GM19438 (cell line): ENCODE measurements around the gene CCDC154.
"Not testable (repeated sequence)": the region's sequence is repeated elsewhere in the genome, so short reads cannot be mapped to it uniquely, and the experiment has no call there.

Source experiments
- ATAC-seq: cut with Tn5 transposase; IDR thresholded peaks from one replicate; pipeline ENCODE4 v1.9.1; 2021; ENCODE audit warnings: low read depth; ENCODE audit not compliant: unreplicated experiment

The CCDC154 gene

DNA sequence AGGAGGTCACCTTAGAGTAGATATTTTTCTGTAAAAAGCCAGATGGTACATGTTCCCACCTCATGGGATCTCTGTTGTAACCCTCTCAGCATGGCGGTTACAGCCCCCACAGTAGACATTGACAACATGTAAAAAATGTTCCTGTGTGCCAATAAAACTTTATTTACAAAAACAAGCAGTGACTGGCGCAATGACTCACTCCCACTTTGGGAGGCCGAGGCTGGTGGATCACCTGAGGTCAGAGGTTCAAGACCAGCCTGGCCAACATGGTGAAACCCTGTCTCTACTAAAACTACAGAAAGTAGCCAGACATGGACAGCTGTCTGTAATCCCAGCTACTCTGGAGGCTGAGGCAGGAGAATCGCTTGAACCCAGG is 4.7 kb downstream of the CCDC154 start:
- not testable (repeated sequence) for ATAC-seq

DNA sequence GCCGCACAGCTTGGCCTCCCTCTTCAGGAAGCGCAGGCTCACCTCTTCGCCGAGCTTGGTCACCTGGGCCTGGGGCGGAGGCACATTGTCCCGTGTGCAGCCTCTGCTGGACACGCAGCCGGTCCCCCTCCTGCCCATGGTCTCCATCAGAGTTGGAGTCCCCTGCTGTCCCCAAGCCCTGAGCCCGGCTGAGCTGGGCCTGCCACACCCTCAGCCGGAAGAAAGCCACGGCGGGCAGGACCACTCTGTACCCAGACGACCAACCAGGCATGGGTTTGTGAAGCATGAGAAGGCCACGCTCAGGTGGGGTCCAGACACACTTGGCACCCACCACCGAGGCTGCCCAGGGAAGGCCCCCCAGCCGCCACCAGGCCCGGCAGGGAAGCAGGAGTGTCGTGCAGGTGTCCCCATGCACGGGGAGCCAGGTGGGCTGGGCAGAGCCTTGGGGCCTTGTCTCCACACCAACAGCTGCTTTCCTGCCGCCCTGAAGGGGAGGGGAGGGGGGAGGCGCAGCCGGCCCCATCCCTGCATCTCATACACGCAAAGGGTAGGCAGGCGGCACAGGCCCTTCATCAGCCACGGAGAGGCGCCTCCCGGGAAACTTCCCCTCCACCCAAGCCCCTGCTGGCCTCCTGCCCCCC is 5.2 kb downstream of the CCDC154 start:
- ATAC-seq, result no peak

DNA sequence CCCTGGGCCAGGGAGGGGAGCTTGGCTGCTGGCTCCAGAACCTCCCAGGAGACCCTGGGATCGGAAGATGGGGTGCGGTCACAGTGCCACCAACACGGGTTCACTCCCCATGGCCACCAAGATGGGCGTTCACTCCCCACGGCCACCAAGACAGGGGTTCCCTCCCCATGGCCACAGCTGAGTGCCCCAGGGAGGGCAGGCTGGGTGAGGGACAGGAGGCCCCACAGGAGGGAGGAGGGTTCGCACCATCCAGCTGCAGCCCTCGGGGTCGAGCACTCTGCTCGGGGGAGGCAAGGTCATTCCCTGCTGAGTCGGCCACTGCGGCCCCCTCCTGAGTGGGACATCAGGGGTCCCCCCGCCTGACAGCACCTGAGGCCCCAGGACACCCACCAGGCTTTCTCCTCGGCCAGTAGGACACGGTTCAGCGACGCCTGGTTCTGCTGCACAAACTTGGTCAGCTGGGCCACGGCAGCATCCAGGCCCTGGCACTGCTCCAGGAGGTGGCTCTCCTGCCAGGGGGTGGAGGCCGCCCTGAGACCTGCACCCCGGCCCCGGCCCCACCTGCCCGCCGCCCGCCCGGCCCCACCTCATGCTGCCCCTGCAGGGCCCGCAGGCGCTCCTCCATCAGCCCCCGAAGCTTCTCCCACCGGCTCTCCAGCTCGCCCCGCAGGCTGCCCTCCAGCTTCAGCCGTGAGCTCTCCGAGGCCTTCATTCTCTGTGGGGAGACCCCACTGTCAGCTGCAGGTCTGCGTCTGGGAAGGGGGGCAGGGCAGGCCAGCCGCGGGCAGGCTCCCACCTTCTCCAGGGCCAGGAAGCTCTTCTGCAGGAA is 5.9 kb downstream of the CCDC154 start:
- ATAC-seq, result no peak

DNA sequence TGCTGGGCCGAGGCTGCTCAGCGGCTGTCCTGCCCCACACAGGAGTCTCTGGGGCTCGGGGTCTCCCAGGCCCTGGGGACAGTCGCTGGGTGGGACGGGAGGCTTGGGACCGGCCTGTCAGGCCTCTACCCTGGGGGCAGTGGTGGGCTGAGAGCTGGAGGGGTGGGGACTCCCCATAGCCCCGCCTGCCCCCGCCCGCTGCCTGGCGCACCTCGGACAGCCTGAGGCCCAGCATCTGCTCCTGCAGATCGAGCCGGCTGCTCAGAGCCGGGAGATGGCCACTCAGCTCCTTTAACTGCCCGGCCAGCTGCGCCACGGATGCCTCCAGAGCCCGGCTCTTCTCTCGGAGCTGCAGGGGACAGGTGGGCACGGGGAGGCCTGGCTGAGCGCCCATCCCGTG is 6.8 kb downstream of the CCDC154 start:
- ATAC-seq, result no peak

DNA sequence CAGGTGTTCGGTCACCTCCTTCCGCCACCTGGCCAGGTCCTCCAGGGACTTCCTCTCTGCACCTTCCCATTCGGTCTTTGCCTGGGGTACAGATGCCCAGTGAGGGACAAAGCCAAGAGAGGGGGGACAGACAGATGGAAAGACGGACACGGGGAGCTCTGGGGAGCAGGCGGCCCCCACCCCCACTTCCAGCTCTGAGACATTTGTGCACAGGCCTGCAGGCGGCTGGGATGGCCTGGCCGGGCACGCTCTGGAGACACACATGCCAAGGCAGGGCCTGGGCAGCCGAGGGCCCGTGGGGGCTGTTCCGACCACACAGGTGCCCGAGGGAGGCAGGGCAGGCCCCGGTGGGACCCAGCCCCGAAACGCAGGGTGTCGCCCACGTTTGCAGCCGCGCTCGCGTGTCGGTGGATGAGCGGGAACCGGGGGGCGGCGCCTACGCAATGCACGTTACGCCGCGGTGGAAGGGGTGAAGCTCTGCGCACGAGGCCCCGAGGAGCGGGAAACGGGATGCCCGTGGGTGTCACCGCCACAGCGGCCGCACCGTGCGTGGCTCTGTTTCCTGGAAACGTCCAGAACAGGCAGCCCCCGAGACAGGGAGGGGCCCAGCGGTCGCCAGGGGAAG is 7.5 kb downstream of the CCDC154 start:
- ATAC-seq, result no peak

DNA sequence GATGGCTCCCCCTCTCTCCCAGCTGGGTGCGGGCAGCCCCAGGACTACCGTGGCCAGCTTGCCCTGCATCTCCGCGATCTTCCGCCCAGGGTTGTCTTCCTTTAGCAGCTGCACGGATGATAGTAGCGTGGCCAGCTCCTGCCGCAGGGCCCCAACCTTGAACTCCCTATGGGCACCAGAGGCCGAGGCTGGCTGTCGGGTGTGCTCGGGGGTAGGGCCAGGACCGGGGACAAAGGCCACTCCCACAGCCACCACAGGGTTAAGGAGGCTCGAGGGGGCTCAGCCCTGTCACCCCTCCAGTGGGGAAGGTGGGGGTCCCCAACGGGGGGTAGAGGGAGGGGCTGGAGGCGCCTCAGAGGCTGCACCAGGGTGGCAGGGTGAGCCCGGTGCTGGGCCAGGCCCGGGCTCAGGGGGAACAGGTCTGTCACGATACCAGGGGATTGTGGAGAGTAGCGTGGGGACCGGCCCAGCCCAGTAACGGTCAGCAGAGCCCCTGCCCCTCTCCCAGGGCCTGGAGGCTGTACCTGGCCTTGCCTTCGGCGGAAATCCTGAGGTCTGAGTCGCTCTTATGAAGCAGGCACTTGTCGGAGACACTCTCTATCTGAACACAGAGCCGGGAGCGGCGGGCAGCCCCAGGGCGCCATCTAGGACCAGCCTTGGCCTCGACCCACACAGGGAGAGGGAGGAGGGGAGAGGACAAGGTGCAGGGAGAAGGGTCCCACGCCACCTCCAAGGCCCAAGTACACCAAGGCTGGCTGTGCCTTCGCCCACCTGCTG is 8.2 kb downstream of the CCDC154 start:
- no peak for ATAC-seq

DNA sequence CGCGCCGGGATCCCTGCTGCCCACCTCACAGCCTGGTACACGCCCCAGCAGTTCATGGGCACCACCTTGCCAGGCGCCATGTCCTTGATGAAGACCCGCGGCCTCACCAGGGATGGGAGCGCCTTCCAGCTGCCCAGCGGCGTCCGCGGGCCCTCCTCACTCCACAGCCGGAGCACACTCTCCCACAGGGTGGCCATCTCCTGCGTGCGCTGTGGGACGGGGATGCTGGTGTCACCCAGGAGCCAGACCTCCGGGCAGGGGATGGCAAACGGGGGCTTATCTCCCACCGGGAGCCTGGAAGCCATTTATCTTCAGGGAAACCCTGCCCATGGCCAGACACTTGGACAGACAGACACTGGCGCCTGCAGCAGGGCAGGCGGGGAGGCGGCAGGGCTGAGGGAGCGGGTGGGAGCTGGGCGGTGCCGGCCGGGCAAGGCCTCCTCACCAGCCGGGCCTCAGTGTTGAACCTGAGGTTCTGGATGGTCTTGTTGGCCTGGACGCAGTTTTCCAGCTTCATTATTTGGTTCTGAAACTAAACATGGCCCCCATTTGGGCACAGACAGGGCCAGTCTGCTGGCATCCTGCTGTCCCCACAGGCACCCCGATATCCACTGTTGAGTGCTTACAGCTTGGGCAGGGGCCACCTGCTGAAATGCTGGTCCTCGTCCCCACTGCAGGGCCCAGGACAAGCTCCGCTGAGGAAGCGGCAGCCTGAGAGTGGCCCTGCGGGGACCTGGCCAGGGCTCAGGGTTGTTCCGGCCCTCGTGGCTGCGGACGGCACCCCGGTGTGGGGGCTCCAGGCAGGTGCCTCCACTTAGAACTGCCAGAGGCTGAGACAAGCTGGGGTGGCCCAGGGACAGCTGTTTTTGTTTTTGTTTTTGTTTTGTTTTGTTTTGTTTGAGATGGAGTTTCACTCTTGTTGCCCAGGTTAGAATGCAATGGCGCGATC is 9.4 kb downstream of the CCDC154 start:
- no peak for ATAC-seq

DNA sequence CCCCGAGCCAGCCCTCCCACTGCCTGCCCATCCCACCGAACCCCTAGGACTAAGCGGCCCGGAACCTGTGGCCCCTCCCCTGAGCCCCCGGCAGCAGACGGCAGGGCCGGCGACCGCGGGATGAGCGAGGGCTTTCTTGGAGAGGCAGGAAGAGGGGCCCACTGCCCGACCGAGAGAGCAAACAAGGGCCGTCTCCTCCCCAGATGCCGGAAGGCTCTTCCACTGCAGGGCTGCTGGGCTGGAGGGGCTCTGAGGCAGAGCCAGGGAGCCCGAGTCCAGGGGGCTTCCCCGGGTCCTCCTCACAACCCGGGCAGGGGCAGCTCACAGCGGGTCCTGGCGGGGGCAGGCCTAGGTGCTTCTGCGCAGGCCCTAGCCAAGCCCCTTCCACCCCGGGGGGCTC is 10.6 kb downstream of the CCDC154 start:
- ATAC-seq, result no peak

DNA sequence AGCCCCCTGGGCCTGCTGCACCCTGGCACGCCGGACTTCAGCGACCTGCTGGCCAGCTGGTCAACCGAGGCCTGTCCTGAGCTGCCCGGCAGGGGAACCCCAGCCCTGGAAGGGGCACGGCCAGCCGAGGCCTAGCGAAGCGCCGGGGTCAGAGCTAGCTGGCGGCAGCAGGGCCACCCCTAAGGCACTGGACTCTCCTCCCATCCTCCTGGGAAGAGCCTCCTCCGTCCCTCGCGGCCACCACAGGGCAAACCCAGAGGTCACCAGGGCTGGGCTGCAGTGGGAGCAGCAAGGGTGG is 11.1 kb downstream of the CCDC154 start:
- no peak for ATAC-seq

DNA sequence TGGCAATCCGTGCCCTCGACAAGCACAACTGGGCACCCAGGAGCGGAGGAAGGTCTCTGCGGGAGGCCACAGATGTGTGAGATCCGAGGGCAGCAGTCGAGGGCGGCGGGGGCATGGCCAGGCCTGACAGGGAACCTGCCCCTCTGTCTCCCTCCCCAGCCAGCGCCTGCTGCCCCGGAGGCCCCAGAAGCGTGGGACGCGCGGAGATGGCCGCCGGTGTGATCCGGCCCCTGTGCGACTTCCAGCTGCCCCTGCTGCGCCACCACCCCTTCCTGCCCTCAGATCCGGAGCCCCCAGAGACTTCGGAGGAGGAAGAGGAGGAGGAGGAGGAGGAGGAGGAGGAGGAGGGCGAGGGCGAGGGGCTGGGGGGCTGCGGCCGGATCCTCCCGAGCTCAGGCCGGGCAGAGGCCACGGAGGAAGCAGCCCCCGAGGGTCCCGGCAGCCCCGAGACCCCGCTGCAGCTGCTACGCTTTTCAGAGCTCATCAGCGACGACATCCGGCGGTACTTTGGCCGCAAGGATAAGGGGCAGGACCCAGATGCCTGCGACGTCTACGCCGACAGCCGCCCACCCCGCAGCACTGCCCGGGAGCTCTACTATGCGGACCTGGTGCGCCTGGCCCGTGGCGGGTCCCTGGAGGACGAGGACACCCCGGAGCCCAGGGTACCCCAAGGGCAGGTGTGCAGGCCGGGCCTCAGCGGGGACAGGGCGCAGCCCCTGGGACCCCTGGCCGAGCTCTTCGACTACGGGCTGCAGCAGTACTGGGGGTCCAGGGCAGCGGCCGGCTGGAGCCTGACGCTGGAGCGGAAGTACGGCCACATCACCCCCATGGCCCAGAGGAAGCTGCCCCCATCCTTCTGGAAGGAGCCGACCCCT is 11.7 kb downstream of the CCDC154 start:
- no peak for ATAC-seq

DNA sequence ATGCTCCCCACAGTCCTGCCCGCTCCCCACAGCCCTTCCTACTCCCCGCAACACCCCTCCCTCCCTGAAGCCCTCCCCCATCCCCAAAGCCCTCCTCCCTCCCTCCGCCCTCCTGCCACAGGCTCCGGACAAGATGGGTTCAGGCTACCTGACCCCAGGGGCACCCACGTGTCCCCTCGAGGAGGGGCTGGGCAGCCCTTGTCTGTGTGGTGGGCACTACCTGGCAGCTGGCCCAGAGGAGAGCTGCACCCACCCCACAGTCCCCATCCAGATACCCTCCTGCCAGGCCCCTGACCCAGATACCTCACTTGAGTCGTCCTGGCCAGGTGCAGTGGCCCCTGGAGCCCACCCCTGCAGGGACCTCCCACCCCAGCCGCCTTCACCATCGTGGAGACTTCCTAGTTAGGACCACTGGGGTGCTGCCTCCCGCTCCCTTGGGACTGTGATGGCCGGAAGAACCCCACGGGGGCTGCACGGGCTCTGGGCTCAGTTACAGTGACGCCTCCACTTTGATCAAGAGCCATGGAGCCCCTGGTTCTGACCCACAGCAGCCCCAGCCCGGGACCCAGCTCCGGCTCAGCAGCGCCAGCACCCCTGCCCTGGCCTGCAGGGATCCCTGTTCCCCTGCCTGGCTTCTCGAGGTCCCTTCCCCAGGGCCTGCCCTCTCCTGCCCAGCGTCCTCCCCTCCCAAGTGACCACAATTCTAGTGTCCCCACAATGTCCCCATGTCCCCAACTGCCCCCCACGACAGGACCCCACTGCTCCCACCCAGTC is 12.7 kb downstream of the CCDC154 start:
- ATAC-seq, result no peak

DNA sequence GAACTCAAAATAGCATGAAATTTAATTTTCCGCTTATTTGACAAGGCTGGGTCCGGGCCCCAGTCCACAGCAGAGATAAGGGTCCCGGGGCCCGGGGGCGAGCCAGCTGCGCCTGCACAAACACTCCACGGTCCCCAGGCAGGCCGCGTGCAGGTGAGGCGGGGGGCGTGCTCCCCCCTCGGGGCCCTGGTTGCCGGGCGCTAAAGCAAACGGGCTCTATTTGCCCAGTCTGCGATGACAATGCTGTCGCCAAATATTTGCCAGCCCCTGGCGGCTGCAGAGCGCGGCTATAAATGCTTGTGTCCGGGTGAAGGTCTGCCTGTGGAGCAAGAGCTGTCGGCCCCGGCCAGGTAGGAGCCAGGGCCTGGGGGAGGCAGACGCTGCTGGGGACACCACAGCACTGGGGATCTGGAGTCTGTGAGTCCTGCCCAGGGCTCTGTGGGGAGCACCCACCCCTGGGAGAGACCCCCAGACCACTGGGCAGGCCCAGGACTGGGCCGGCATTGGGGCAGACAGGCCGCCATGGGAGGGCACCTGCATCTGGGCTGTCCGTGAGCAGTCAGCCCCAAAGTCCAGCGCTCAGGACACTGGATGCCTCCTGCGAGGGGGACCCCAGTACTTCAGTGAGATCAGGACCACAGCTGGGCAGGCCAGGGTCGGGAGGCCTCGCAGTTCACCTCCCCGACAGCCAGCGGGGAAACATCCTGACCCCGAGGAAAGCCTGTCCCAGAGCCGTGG is 13.4 kb downstream of the CCDC154 start, which contains the start of gene PERCC1:
Gene PERCC1, plus strand, starts transcription at position 320 of the 738 bp plus-strand sequence. CDS start 1,516 bp downstream, outside the sequence.
- no peak for ATAC-seq

DNA sequence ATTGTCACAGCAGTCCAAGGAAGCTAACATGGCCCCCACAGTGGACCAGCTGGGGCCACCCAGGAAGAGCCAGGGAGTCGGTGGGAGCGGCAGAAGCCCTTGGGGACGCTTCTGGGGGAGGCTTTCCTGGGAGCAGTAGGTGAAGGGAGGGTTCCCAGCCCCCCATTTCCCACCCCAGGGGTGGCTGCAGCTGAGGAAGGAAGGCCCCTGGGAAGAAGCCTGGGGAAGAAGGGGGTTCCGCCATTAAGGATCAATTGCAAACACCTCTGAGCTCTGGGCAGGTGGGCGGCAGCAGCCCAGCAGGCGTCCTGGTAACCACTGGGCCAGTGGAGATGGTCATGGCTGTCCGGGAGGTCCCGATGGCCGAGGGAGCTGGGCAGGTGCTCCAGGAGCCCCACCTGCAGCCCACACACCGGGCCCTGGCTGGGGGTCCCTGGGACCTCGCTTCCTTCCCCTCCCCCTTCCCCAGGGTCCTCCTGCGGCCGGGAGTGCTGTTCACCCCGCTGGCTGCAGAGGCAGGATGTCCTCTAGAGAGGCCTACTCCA is 14.1 kb downstream of the CCDC154 start:
- ATAC-seq, result no peak

DNA sequence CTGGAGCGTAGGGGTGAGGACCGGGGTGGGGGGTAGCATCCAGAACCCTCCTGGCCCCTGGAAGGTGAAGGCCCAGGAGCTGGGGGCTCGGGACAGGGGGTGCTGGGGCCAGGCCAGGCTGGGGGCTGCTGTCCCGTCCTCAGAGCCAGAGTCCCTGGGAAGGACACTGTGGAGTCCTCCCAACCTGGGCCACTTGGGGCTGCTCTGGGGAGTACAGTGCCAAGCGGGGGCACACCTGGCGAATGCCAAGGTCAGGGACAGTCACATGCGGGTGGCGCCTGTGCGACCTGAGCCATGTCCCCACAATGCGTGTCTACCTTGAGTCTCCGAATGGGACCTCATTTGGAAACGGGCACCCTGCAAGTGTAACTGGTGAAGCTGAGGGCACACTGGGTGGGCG is 14.7 kb downstream of the CCDC154 start:
- ATAC-seq, result no peak

DNA sequence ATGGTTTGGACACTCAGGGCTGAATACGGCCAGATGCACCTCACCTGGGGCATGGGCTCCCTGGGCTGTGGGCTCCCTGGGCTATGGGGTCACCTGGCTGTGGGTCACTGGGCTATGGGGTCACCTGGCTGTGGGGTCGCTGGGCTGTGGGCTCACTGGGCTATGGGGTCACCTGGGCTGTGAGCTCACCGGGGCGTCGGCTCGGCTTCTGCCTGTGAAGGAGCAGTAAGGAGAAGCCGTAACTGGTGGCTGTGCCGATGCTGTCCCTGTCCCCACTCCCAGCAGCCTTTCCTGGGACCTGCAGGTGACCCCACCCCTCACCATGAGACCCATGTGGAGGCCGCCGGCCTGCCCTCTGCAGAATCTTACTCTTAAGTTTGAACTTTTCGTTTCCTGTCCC is 15.3 kb downstream of the CCDC154 start:
- ATAC-seq, result no peak

DNA sequence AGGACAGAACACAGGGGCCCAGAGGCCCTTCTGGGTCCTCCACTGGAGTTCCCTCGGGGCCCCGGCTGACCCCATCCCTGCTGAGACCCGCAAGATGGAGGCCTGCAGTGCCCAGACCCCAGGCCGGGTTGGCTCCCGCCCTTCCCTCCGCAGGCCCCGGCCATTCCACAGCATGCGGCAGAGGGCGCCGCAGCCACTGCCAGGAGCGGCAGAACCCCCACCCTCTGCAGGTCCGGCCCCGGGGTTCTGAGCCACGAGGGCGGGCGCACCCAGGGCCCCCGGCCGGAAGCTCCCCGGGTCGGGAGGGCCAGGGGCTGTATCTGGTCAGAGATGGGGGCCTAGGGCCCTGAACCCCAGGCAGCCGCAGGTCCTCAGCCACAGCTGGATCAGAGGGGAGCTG is 15.8 kb downstream of the CCDC154 start:
- ATAC-seq, result no peak
